T-cell (primary cell): Measurements from ENCODE around the gene ZNF221. TPM values are rescaled to one million over a fixed set of nuclear protein-coding genes. Genes with fewer than 3 reads are reported as not detected.

Experiments
- total RNA-seq, 35 experiments: library from RNA in 6 of 35; stranded (reverse) in 6 of 35; fragments of 120-200 nt in 1 of 35; gene quantifications; one replicate each; pipeline versions ENCODE4 v1.2.1 to v1.2.4 and lab custom pipeline; 2013 to 2026

ZNF221 gene
- total RNA-seq, 5 donors from 2014 or later (not counting 1 experiment from before 2014, with no cell fraction given) = 0.77 to 3.0 (median 1.6) TPM

Other genes with a start within 250 kb of the ZNF221 start
- not detected for gene IRGC, start 235.2 kb upstream of the ZNF221 start, total RNA-seq
- gene SMG9, start 196.3 kb upstream of the ZNF221 start, total RNA-seq = 10 to 100 TPM; 50.3 to 64.3 (median 56.8) TPM
- 10 to 100 TPM; 21.9 to 90.1 (median 37.6) TPM for gene KCNN4, start 170.3 kb upstream of the ZNF221 start, total RNA-seq
- under 1 TPM in 4 of 5 donors, not detected in 1; 0.20 to 0.70 (median 0.58) TPM for gene LYPD5, start 148.8 kb upstream of the ZNF221 start, total RNA-seq
- gene ZNF283, start 123.9 kb upstream of the ZNF221 start, total RNA-seq = 10 to 100 TPM in 3 of 5 donors, 1 to 10 TPM in 2; 5.4 to 19.0 (median 12.7) TPM
- 1 to 10 TPM; 1.1 to 3.0 (median 2.4) TPM for gene ZNF404, start 67.3 kb upstream of the ZNF221 start, total RNA-seq
- gene ZNF45, start 15.9 kb upstream of the ZNF221 start, total RNA-seq = 10 to 100 TPM; 12.7 to 22.2 (median 19.2) TPM
- gene ZNF155, start 33.0 kb downstream of the ZNF221 start, total RNA-seq = 10 to 100 TPM in 3 of 5 donors, 1 to 10 TPM in 2; 4.6 to 12.4 (median 11.3) TPM
- 1 to 10 TPM; 2.7 to 9.5 (median 8.1) TPM for gene ZNF230, start 51.7 kb downstream of the ZNF221 start, total RNA-seq
- 1 to 10 TPM; 3.6 to 7.4 (median 5.0) TPM for gene ZNF222, start 74.2 kb downstream of the ZNF221 start, total RNA-seq
- 1 to 10 TPM; 2.5 to 6.8 (median 5.9) TPM for gene ZNF223, start 100.8 kb downstream of the ZNF221 start, total RNA-seq
- gene ZNF284, start 120.9 kb downstream of the ZNF221 start, total RNA-seq = 1 to 10 TPM; 2.6 to 5.9 (median 4.9) TPM
- gene ZNF224, start 143.1 kb downstream of the ZNF221 start, total RNA-seq = 10 to 100 TPM; 42.2 to 72.3 (median 71.2) TPM
- 10 to 100 TPM in 1 of 5 donors, 1 to 10 TPM in 4; 1.6 to 10.6 (median 9.8) TPM for gene ZNF225, start 162.2 kb downstream of the ZNF221 start, total RNA-seq
- gene ZNF234, start 190.3 kb downstream of the ZNF221 start, total RNA-seq = 10 to 100 TPM in 3 of 5 donors, 1 to 10 TPM in 2; 3.3 to 21.5 (median 18.6) TPM
- gene ZNF226, start 213.9 kb downstream of the ZNF221 start, total RNA-seq = 10 to 100 TPM; 12.3 to 42.0 (median 38.0) TPM